GM12801 (cell line): Measurements from ENCODE around the gene CETN1.

Experiments used
- TF ChIP-seq, protein P1 (sequence below): IDR thresholded peaks from one replicate; pipeline ENCODE4 v1.5.1; 2011; ENCODE audit warnings: control low read depth; ENCODE audit not compliant: insufficient read length; ENCODE audit errors: extremely low read depth

The CETN1 gene

DNA sequence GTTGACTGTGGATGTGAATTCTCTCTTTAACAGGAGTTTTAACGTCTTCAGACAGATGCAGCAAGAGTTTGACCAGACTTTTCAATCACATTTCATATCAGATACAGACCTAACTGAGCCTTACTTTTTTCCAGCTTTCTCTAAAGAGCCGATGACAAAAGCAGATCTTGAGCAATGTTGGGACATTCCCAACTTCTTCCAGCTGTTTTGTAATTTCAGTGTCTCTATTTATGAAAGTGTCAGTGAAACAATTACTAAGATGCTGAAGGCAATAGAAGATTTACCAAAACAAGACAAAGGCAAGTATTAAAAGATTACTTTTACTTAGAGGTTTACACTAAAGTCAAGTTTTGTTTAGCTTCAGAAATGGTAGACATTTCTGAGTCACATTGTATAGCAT is 47.1 kb downstream of the CETN1 start:
- TF ChIP-seq, protein P1, sequence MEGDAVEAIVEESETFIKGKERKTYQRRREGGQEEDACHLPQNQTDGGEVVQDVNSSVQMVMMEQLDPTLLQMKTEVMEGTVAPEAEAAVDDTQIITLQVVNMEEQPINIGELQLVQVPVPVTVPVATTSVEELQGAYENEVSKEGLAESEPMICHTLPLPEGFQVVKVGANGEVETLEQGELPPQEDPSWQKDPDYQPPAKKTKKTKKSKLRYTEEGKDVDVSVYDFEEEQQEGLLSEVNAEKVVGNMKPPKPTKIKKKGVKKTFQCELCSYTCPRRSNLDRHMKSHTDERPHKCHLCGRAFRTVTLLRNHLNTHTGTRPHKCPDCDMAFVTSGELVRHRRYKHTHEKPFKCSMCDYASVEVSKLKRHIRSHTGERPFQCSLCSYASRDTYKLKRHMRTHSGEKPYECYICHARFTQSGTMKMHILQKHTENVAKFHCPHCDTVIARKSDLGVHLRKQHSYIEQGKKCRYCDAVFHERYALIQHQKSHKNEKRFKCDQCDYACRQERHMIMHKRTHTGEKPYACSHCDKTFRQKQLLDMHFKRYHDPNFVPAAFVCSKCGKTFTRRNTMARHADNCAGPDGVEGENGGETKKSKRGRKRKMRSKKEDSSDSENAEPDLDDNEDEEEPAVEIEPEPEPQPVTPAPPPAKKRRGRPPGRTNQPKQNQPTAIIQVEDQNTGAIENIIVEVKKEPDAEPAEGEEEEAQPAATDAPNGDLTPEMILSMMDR: no peak

DNA sequence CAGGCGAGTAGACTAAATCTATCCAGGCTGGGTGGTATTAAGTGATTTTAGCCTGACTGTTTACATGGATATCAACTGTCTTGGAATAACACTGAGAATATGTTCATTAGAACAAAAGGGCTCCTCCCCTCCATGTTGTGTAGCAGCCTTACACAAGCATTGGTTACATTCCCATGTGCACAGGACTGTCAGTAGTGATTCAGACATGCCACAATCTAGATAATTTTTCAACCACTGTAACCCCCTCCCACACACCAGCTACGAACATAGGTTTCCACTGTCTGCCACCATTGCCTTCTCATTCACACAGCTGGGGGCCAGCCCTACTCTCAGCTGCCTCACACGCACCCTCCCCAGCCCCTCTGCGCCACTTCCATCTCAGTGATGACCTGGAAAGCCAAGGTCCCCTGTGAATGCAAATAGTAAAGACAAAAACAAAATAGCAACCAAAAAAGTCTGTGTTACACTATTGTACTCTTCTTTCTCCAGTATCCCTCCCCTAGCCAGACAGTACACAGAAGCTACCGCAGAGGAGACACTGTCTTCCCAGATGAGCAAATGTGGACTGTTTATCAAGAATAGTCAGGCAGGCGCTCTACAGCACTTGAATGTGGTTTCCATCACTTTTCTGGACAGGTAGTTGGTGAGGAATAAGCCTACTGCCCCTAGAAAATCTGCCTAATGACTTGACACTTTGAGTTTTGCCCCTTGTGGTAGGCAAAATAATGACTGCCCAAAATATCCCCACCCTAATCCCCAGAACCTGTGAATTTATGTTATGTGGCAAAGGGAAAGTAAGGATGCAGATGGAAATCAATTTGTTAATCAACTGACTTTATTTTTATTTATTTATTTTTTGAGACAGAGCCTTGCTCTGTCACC is 49.3 kb downstream of the CETN1 start:
- TF ChIP-seq, protein P1: no peak

DNA sequence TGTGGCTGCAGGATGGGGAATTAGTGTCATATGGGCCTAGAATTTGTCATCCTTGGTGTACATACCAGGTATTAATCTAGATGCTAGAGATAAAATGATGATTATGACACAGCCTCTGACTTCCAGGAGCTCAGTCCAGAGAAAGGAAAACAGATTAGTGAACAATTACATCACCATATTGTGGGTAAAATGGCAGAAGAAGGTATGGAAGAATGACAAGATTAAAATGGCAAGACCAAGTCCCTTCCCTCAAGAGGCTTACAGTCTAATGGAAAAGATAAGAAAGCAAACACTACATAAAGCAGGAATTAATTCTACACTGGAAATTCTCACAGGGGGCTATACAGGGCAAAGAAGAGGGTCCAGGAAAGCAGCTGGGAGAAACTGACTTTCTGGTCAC is 51.4 kb downstream of the CETN1 start:
- TF ChIP-seq, protein P1: no peak
